Gastroesophageal sphincter (tissue), 4 donors: ENCODE results near the gene SPRR5. TPM values are rescaled to one million over a fixed set of nuclear protein-coding genes. Genes with fewer than 3 reads are reported as not detected.

Experiments
- ATAC-seq: fragments of 150-250 bp; one replicate; pipeline ENCODE4 v1.9.1; 2016; ENCODE audit warnings: mild to moderate bottlenecking, moderate library complexity
- H3K27ac ChIP-seq, 4 donors: fragments of 200-600 bp; sonication (generic) in 3 of 4; 1 replicate in 3 of 4; 2 replicates in 1 of 4; pipeline ENCODE4 v1.5.1; 2016 to 2019
- H3K27me3 ChIP-seq: fragments of 200-600 bp; sonication (generic); one replicate; pipeline ENCODE4 v1.5.1; 2019
- H3K36me3 ChIP-seq, 2 donors: fragments of 200-600 bp; sonication (generic); one replicate each; pipeline ENCODE4 v1.5.1; 2019; ENCODE audit warnings: control low read depth in 1 of 2
- H3K4me1 ChIP-seq, 3 donors: fragments of 200-600 bp; sonication (generic); 1 replicate in 2 of 3; 2 replicates in 1 of 3; pipeline ENCODE4 v1.5.1; 2016 to 2019; ENCODE audit warnings: control low read depth in 2 of 3
- H3K4me3 ChIP-seq, 2 donors: fragments of 200-600 bp; sonication (generic); one replicate each; pipeline ENCODE4 v1.5.1; 2019; ENCODE audit warnings: mild to moderate bottlenecking in 1 of 2, moderate library complexity in 1 of 2
- H3K9me3 ChIP-seq, 3 donors: fragments of 200-600 bp; sonication (generic); one replicate each; pipeline ENCODE4 v1.5.1; 2017 to 2019; ENCODE audit warnings: control low read depth in 2 of 3
- EP300 ChIP-seq: sonication (generic); formaldehyde crosslinking; IDR thresholded peaks from one replicate; pipeline ENCODE4 v1.6.1; 2017; ENCODE audit warnings: antibody characterized with exemption, mild to moderate bottlenecking
- POLR2A ChIP-seq, 2 donors: fragments of 450-650 bp; IDR thresholded peaks; one replicate each; pipeline ENCODE4 v1.6.1; 2017; ENCODE audit warnings: antibody characterized with exemption in 2 of 2, mild to moderate bottlenecking in 2 of 2, moderate library complexity in 1 of 2
- POLR2AphosphoS5 ChIP-seq: sonication (generic); formaldehyde crosslinking; IDR thresholded peaks from one replicate; pipeline ENCODE4 v1.6.1; 2017; ENCODE audit warnings: antibody characterized with exemption
- WGBS, 2 donors: methylation state at CpG; one replicate each; pipeline ENCODE4 v1.1.5; 2018; ENCODE audit warnings: low coverage in 1 of 2; 5-methylcytosine and 5-hydroxymethylcytosine counted together
- small RNA-seq, 4 donors: library from RNA; depleted of rRNA; stranded (forward); fragments of <200 nt; gene quantifications; one replicate each; pipeline ENCODE3, GENCODE V24; 2016
- total RNA-seq, 4 donors: library from RNA; depleted of rRNA; stranded (reverse); fragments of >200 nt; gene quantifications; one replicate each; pipeline ENCODE4 v1.1.0, GENCODE V29; 2016
- TF ChIP-seq, protein P1 (sequence below), 4 experiments: fragments of 200-600 bp in 2 of 4; fragments of 450-650 bp in 2 of 4; sonication (generic) in 1 of 4; IDR thresholded peaks; one replicate each; pipeline ENCODE4 v1.5.1; 2017 to 2019; ENCODE audit warnings: antibody characterized with exemption in 4 of 4, mild to moderate bottlenecking in 2 of 4, moderate library complexity in 2 of 4

The SPRR5 gene
- total RNA-seq, 4 donors from 2014 or later: not detected

GRCh38 chr1:152997901-152998300 is 50.9 kb downstream of the SPRR5 start:
- no peak for ATAC-seq
- Histone ChIP-seq H3K27me3 (no peaks in the 10 kb centered on the region), H3K36me3 (no peaks in the 10 kb centered on the region), H3K4me3 (no peak overlapping the region), H3K9me3 (peaks cover 0 to 18% (median 0%) of the 10 kb centered on the region in 3 donors), H3K27ac (no peak overlapping the region), H3K4me1 (no peaks in the 10 kb centered on the region)
- TF ChIP-seq POLR2AphosphoS5 (no peak), POLR2A (IDR thresholded peaks at IDR 0.05) (no peak)
- TF ChIP-seq, protein P1, sequence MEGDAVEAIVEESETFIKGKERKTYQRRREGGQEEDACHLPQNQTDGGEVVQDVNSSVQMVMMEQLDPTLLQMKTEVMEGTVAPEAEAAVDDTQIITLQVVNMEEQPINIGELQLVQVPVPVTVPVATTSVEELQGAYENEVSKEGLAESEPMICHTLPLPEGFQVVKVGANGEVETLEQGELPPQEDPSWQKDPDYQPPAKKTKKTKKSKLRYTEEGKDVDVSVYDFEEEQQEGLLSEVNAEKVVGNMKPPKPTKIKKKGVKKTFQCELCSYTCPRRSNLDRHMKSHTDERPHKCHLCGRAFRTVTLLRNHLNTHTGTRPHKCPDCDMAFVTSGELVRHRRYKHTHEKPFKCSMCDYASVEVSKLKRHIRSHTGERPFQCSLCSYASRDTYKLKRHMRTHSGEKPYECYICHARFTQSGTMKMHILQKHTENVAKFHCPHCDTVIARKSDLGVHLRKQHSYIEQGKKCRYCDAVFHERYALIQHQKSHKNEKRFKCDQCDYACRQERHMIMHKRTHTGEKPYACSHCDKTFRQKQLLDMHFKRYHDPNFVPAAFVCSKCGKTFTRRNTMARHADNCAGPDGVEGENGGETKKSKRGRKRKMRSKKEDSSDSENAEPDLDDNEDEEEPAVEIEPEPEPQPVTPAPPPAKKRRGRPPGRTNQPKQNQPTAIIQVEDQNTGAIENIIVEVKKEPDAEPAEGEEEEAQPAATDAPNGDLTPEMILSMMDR (IDR thresholded peaks at IDR 0.05): no peak
- WGBS, 2 donors: 38 to 48% methylated on average over 4 to 7 of the region's 7 CpGs

GRCh38 chr1:152998476-152998875 is 51.5 kb downstream of the SPRR5 start:
- Histone ChIP-seq H3K36me3 (no peaks in the 10 kb centered on the region), H3K9me3 (peaks cover 0 to 18% (median 0%) of the 10 kb centered on the region in 3 donors), H3K4me1 (no peaks in the 10 kb centered on the region), H3K27me3 (no peaks in the 10 kb centered on the region), H3K27ac (no peak overlapping the region), H3K4me3 (no peak overlapping the region)
- ATAC-seq: no peak
- WGBS, 2 donors: 77 to 100% methylated on average over 2 to 4 of the region's 4 CpGs
- no peak for TF ChIP-seq POLR2AphosphoS5
- TF ChIP-seq, protein P1 (IDR thresholded peaks at IDR 0.05): no peak
- no peak for TF ChIP-seq POLR2A (IDR thresholded peaks at IDR 0.05)
- TF ChIP-seq EP300: no peak

Small RNA genes lying within 50 kb of the gene (small RNA-seq; reads per million reads assigned to genes)
- gene SPRR1A: 0 reads per million in 4 donors

Other genes starting within 250 kb of the SPRR5 start
- gene LCE2A, start 248.9 kb upstream of the SPRR5 start, total RNA-seq: not detected
- gene LCE4A, start 239.0 kb upstream of the SPRR5 start, total RNA-seq: not detected
- gene KPRP, start 189.2 kb upstream of the SPRR5 start, total RNA-seq: under 1 TPM in 1 of 4 donors, not detected in 3; 0.12 TPM
- not detected for gene LCE1F, start 172.1 kb upstream of the SPRR5 start, total RNA-seq
- gene LCE1E, start 160.9 kb upstream of the SPRR5 start, total RNA-seq: under 1 TPM in 1 of 4 donors, not detected in 3; 0.39 TPM
- gene LCE1D, start 150.5 kb upstream of the SPRR5 start, total RNA-seq: not detected
- not detected for gene LCE1C, start 140.6 kb upstream of the SPRR5 start, total RNA-seq
- gene LCE1B, start 135.2 kb upstream of the SPRR5 start, total RNA-seq: not detected
- gene LCE1A, start 119.7 kb upstream of the SPRR5 start, total RNA-seq: not detected
- not detected for gene LCE6A, start 104.3 kb upstream of the SPRR5 start, total RNA-seq
- not detected for gene LCE7A, start 87.2 kb upstream of the SPRR5 start, total RNA-seq
- gene SMCP, start 68.9 kb upstream of the SPRR5 start, total RNA-seq: not detected
- 10 to 100 TPM in 1 of 4 donors, 1 to 10 TPM in 1, under 1 TPM in 1, not detected in 1; 0.31 to 13.7 (median 1.1) TPM for gene IVL, start 38.7 kb upstream of the SPRR5 start, total RNA-seq
- gene SPRR4, start 23.4 kb downstream of the SPRR5 start, total RNA-seq: not detected
- not detected for gene SPRR1A, start 36.9 kb downstream of the SPRR5 start, total RNA-seq
- 100 to 1,000 TPM in 1 of 4 donors, 10 to 100 TPM in 2, 1 to 10 TPM in 1; 5.9 to 291 (median 21.5) TPM for gene SPRR3, start 54.5 kb downstream of the SPRR5 start, total RNA-seq
- 10 to 100 TPM in 2 of 4 donors, not detected in 2; 15.1 to 30.0 TPM for gene SPRR1B, start 84.0 kb downstream of the SPRR5 start, total RNA-seq
- gene SPRR2D, start 93.9 kb downstream of the SPRR5 start, total RNA-seq: 10 to 100 TPM in 2 of 4 donors, 1 to 10 TPM in 1, not detected in 1; 1.2 to 22.4 (median 10.6) TPM
- gene SPRR2A, start 110.3 kb downstream of the SPRR5 start, total RNA-seq: 10 to 100 TPM in 2 of 4 donors, under 1 TPM in 1, not detected in 1; 0.67 to 59.3 (median 22.1) TPM
- gene SPRR2B, start 124.4 kb downstream of the SPRR5 start, total RNA-seq: not detected
- 10 to 100 TPM in 2 of 4 donors, 1 to 10 TPM in 1, not detected in 1; 2.1 to 20.8 (median 13.5) TPM for gene SPRR2E, start 147.3 kb downstream of the SPRR5 start, total RNA-seq
- gene SPRR2F, start 166.3 kb downstream of the SPRR5 start, total RNA-seq: 10 to 100 TPM in 1 of 4 donors, 1 to 10 TPM in 1, not detected in 2; 7.7 to 12.0 TPM
- not detected for gene SPRR2G, start 203.7 kb downstream of the SPRR5 start, total RNA-seq